ENCODE results near the gene ZNF695.

ZNF695 gene

DNA sequence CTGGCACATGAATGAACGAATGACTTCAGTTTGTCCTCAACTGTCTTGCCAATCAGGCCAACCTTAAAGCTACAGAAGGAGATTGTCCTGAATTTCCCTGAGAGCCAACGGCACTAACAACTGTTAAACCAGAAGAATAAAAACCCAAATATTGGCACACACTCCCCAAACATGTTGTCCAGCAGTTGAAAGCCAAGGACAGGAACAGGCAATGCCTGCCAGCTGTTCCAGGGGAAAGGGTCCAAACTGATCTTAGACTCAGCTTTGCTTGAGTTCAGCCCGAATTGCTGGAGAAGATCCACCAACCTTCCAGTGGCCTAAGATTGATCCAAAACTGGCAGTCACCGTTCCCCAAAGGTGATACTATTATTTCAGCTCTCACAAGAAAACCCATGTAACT, 53.7 kb downstream of the ZNF695 start:
- DNase-seq: no peak

DNA sequence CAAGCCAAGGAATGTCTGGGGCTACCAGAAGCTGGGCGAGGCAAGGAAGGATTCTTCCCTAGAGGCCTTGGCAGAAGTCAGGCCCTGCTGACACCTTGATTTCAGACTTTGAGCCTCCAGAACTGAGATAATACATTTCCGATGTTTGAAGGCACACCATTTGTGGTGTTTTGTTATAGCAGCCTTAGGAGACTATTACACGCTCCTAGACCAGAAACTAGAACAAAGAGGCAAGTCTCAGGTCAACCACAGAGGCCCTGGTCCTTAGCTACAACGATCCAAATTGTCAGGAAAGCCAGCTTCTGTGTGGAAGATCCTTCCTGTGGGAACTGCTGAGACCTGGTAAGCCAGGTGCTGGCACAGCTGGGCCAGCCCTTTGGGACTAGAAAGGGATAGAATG, 56.4 kb downstream of the ZNF695 start:
- no peak for DNase-seq

DNA sequence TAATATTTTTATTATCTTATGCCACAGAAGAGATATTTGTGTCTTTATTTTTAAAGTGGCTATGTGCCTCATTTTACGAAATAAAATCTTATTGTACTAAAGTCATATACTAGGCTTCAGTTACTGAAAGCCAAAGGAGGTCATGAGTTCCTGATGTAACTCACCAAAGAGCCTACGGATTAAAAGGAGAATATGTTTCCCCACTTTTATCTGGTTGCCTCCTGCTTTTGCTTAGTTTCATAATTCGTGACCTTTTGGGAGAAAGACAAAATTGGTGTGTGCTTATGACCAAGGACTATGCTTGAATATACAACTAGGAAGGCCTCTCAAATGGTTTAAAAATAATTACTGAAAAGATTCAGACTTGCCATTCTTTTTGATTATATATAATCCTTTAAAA, 57.9 kb downstream of the ZNF695 start:
- DNase-seq: no peak

DNA sequence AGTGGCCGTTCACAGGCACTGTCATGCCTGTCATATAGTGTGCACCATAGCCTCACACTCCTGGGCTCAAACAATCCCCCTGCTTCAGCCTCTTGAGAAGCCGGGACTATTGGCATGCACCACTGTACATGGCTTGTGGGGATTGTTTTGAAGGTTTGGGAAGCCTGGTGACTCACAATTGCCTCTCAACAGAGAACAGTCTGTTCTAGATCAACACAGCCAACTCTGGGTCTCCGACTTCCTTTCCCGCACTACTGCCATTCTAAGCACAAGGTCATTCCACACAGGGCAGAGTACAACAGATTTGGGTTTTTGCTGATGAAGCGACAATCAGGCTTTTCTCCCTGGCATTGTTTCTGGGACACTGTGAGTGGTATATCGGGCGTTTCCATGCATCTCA, 60.6 kb downstream of the ZNF695 start:
- no peak for DNase-seq

DNA sequence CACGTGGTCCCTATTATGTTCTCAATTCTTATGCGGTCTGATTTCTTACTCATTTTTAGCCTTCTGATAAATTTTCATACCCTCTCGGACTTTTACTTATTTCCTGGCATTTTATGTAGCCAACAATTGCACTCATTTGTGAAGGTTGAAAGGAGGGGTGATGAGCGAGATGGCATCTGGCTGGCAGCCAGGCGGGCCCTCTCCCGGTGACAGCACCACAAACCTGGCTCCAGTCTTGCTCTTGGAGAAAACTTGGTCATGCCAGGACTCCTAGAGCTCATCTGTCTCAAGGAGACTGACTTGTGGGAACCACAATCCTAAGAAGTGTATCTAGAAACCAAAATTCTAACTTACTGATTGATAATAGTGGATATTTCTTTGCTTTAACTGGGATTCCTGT, 61.5 kb downstream of the ZNF695 start:
- DNase-seq: no peak
